NCI-H446 (cell line): ENCODE data around the gene LAYN.

Experiments used
- DNase-seq, 2 experiments: peaks; one replicate each; lab custom pipeline; 2025; lab: John Stamatoyannopoulos, UW

Gene LAYN

DNA sequence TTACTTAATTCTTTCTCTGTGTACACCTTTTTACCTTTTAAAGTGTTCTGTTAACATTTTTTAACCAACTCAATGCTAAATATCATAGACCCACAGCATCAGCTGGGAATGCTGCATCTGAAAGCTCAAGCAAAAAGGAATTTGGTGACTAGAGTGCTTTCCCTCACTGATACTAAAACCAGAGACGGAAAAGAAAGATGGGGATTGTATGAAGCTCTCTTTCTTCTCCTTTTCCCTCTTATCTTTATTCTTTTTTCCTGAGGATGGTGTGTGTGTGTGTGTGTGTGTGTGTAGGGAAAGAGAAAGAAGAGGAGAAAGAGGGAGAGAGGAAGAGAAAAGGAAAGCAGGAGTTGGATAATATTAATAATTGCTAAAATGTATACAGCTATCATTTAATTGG, 57.6 kb downstream of the LAYN start:
- DNase-seq: no peak

DNA sequence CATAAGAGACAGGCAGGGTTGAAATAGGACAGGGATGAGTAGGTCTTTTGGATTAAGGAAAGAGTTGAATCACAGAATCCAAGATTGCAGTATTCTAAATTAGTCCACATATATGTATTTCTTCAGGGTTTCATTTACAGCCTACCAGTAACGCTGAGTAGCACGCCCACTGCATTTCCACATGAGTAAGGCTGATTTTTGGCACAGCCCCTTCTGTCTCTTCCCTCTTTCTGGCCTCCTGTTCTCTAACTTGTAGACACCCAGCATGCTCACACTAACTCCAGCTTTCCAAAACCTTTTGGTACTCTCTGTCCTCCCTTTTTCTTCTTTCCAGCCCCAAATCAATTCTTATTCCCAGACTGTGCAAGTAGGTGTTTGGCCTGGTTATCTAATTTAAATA, 58.0 kb downstream of the LAYN start:
- peak in 1 of 2 experiments; percentile 52 for DNase-seq

DNA sequence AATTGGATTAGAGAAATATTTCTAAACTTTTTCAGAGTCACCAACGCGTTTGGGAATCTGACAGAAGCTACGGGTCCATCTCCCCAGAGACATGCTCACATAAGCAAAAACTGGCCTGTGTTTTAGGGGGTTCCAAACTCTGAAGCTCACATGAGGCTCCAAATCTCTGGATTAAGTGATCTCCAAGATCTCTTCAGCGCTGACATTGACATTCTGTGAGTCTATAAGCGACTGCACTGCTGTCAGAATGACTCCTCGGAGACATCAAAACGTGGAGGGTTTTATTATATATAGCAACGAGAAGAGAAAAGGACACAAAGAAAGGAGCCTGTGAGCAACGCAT, 61.1 kb downstream of the LAYN start:
- DNase-seq: peak in 1 of 2 experiments; percentile 58

DNA sequence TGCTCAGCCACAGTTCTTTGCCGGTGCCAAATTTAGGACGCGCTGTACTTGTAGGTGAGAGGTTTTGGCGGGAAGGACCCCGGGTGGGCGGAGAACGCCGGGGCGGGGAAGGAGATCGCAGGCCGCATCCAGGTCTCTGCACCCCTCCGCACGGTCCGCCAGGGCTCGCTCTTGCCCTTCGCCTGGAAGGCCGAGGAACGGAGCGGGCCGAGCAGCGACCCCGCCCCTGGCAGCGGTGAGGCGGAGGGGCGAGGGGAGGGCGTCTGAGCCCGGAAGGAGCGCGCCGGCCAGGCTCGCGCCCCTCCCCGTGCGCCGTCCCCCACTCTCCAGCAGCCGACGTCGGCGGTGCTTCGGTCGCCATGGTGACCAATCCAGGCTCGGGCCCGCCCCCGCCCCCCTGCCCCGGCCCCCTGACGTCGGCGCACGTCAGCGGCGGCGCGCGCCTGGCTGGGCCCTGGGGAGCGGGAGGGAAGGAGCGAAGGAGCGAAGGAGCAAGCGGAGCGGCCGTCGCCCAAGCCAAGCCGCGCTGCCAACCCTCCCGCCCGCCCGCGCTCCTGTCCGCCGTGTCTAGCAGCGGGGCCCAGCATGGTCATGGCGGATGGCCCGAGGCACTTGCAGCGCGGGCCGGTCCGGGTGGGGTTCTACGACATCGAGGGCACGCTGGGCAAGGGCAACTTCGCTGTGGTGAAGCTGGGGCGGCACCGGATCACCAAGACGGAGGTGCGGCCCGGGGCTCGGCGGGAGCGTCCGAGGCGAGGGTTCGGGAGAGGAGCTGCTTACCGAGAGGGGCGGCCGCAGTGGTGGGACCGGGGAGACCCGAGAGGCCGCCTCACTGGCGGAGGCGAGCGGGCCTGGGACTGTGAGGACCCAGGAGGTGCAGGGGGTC, 61.7 kb downstream of the LAYN start, which contains the start of gene SIK2:
SIK2 (plus strand) TSS at position 471 of the 886 bp plus-strand sequence; CDS start at position 586, 115 bp downstream.
- DNase-seq: peak; percentile 89 to 99

DNA sequence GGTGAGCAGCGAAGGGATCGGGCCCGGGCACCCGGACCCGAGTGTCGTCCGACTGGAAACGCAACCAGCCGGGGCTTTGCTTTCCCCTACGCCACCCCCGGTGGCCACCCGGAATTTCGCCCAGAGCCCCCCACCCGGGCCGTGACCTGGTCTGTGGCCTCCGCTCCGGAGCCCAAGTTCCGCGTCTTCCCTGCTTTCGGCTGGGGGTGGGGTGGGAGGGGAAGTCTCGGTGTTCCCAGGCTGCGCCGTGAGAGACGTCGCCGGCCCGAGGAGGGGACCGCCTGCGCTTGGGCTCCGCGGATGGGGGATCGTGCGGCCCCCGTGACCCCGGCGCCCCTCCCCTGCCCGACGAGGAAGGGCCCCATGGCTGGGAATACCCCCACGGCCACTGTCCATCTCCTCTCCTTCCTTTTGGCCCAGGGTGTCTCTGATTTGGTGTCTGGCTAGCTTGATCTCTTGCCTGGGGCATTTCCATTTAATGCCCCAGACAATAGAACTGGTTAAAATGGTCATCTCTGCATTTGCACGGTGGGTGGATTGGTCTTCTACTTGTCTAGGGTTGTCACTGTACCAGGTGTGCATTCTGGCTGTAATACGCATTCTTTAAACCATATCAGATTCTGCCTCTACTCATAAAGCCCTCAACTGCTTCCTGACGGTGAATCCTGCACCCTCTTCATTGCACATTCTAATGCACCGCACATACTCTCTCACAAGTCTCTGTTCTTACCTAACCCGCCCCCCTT, 62.5 kb downstream of the LAYN start:
- no peak for DNase-seq

DNA sequence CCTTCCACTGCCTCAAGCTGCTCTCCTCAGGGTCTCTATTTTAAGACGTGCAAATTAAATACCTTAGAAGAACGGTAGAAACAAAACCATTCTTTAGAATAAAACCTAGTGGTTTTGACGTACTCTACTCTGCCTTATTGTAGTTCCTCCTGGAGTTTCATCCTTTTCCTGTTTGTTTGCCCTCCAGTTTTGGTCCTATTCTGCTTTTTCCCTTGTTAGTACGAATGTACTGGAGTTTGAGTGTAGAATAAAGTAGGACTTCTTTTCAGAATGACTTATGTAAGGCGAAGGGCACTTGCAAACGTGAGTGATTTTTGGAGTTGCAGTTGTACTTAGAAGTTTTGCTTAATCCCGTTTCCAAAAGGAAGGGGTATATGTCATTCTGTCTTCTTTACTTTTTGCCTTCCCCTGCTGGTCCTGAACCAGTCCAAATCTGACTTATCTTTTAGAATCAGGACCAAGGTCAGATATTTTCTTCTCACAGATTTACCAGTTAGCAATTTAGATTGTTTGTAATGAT, 63.2 kb downstream of the LAYN start:
- DNase-seq: no peak

DNA sequence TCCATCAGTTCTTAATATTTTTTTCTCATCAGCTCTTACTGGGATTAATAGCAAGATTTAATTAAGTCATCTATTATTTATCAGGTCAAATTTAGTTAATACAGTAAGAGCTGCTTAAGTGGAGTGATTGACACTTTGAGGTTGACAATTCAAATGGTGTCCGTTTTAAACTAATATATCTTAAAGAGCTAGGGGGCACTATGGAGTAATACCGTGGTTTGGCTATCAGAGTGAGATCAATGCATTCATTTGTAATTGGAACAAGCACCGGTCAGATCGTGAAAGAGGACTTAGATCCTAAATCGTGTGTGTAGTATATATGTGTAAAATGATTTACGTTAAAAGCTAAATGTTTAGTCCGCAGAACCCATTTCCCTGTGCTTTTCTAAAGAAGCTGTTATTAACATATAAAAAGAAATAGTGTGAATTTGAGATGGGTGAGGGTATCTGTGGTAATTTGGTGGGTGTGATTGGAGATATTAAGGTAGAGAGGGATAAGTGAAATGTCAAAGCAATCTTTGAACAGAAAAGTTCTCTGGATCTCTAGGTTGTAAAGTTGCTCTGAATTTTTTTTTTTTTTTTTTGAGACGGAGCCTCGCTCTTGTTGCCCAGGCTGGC, 64.0 kb downstream of the LAYN start:
- DNase-seq: peak; percentile 80 to 84

DNA sequence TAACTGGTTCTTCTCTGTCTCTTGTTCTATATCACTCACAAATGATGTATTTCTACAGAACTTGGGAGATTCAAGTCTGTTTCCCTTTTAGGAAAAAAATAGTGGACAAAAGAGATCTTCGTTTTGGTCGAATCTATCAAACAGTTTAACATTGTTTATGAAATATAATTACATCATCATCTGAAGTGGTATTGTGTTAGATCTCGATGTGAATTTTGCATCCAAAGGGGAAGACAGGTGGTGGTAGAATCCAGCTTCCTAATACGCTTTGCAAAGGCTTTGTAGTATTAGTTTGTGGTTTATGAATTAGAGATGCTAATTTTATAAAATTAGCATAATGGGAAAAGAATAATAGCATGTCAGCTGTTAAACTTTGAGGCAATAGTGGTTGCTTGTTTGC, 65.2 kb downstream of the LAYN start:
- no peak for DNase-seq

DNA sequence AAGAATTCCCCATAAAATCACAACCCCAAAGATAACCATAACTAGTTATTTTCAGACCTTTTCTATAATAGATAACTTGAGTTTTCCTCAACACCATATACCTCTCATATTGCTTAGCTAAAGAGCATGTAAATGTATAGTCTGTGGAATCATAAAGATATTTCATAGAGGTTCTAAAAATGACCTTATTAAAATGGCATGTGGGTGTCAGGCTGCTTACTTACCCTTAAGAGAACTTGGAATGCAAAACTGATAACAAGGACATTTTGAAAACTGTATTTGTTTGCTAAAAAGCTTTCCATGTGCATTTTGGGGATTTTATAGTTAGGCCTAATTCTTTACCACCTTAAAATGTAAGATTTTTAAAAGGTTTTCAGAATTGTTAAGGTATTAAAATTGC, 66.5 kb downstream of the LAYN start:
- DNase-seq: no peak

DNA sequence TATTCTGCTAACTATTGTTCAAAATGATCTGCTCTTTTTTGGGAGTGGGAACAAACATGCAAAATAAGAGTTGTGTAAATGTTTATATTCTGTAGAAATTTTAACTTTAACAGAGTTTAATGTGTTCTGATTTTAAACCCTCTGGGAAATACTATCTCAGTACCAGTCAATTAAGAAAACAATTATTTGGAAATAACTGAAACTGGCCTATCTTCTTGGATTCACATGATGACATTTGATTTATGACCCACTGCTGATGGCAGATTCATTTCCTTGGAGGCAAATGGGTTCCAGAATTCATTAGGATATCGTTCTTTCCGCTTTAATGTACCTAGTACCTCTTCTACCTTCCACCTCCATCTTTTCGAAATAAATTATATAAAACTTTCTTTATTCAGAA, 67.2 kb downstream of the LAYN start:
- no peak for DNase-seq
